Stimulated activated CD4-positive, alpha-beta T cell treated with anti-CD3 and anti-CD28 coated beads, Interleukin-4, amount 100 ng/mL, for 4 hours (primary cell): ENCODE measurements around the gene NLN.
A peak's percentile ranks its signal among the peaks of the same experiment; 100 is the strongest.
"Not testable (repeated sequence)": the region's sequence is repeated elsewhere in the genome, so short reads cannot be mapped to it uniquely, and the experiment has no call there.

Source experiments
- DNase-seq, 2 experiments: peaks; one replicate each; pipeline ENCODE4 v3.0.0-alpha.2; 2020

Gene NLN

DNA sequence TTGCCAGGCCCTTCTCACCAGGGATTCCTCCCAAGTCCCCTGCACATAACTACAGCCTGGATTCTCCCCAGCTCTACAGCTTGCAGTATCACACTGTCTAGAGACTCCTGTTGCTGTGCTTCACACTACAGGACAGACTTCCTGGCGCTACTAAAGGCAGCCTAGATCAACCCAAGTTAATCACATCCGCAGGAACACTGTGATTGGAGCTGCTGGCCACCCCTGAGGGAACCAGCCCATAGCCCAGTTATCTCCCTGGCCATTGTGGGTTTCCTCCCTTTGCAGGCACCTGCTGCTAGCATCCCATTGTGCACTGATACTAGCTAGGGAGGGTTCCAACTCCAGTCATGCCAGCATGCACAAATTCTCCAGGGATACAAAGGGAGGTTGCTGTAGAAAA is 53.5 kb downstream of the NLN start:
- DNase-seq = no peak

DNA sequence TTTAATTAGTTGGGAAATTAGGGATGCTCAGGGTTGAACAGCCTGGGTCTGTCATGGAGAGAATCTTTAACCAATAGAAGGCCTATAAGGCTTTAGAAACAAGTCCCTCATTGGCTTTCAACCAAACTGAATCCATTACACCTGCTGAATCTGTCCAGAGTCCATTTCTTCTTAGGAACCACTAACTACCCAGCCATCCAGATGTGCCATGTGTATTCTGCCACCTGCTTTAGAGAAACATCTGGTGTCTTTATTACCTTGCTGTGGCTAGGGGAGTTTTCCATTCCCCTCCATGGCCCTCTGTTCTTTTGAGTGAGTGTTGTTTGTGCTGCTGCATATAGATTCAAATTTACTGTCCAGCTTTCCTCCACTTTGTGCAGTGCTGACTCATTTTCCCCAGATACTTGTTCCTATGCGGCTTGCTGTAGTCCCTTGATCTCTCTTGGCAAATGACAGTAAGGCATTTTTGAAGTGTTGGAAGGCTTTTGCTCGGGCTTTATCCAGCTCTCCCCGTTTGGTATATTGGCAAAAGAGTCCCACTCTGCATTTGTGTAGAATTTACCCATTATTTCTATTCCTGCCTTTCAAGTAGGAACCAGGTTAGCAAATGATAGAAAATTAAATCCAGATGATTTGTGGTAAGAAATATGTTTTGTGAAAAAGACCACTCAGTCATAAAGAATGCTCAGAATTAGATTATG is 54.6 kb downstream of the NLN start:
- DNase-seq = no peak

DNA sequence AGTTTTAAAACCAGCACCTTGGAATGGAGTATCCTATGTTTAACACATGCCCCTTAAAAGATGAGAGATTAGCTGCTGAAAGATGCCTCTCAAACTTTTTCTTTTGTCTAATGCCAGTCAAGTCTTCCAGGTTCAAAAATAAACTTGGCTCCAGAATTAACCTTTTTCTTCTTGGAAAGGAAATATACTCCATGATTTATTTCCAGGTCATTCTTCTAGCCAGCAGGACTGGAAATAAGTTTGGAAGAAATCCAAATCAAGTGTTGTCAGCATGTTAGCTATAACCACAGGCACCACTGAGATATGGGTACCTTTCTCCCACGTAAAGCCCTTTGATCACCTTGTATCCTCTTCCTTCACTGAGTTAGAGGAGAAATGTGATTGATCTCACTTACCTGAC is 56.1 kb downstream of the NLN start:
- DNase-seq = no peak

DNA sequence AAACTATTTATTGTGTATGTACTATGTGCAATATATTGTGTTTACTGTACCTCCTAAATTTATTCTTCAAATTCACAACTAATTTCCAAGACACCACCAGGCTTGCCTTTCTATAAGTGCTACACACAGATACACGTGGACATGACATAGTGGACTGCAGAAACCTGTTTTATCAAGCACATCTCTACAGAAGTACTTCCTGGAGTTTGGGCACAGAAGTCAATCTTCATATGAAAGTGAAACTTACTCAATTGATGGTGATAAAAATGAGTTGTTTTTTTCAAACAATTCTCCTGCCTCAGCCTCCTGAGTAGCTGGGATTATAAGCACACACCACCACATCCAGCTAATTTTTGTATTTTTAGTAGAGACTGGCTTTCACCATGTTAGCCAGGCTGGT is 57.6 kb downstream of the NLN start:
- DNase-seq = no peak

DNA sequence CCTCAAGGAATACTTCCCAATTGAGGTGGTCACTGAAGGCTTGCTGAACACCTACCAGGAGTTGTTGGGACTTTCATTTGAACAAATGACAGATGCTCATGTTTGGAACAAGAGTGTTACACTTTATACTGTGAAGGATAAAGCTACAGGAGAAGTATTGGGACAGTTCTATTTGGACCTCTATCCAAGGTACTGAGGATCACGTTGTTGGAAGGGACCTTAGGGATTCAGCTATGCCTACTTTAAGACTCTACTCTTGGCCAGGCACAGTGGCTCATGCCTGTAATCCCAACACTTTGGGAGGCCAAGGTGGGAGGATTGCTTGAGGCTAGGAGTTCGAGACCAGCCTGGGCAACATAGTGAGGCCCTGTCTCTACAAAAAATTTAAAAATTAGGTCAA is 66.3 kb downstream of the NLN start:
- not testable (repeated sequence) for DNase-seq

DNA sequence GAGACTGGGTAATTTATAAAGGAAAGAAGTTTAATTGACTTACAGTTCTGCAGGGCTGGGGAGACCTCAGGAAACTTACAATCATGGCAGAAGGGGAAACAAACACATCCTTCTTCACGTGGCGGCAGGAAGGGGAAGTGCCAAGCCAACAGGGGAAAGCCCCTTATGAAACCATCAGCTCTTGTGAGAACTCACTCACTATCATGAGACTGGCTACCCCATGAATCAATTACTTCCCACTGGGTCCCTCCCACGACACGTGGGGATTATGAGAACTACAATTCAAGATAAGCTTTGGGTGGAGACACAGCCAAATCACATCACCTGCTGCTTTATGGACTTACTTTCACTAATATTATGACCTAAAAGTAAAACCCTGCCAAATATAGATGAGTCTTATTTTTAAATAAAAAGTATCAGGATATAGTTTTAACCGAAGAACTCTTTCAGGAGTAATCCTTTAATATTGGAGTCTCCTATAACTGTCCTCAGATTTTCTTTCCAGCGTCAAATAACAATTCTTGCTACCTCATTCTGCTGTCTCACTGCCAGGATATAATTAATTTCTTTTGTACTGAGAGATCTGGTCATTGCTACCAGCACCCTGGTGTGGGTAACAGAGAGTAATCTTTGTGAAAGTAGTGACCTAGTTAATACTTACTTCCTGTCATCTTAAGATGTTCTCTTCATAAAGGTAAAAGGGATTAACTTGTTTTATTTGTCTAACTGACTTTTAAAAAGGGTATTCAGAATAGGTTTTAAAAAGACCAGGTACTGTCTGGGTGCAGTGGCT is 68.6 kb downstream of the NLN start:
- peak in 1 of 2 experiments; percentile 58 for DNase-seq

DNA sequence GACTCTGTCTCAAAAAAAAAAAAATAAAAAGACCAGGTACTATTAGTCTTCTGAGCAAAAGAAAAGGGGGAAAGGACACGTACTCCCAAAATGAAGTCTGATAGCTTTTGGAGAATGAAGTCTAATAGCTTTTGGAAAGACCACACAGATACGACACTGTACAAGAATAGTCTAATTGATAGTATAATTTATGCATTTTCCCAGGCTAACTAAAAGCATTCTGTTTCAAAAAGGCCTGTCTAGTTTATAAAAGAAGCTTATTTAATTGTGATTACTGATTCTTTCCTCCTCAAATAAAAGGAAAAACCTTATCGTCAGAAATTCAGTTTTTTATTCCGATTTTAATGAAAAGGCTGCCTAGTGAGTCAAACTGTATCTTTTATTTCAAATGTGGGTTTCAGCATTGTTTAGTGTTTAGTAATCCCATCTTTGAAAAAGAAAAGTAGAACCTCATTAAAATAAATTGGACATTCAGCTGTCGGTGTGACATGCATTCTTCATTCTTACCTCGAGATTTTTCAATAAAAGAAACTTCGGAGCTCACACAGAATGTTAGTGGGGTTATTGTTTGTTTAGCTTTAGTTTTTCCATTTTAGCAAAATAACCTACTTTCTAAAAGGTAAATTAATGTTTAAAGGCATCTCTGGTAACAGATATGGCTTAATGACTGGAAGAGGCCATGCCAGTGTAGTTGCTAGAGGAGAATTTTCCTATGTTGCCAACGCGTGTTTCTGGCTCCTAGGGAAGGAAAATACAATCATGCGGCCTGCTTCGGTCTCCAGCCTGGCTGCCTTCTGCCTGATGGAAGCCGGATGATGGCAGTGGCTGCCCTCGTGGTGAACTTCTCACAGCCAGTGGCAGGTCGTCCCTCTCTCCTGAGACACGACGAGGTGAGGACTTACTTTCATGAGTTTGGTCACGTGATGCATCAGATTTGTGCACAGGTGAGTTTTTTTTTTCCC is 70.0 kb downstream of the NLN start:
- no peak for DNase-seq

DNA sequence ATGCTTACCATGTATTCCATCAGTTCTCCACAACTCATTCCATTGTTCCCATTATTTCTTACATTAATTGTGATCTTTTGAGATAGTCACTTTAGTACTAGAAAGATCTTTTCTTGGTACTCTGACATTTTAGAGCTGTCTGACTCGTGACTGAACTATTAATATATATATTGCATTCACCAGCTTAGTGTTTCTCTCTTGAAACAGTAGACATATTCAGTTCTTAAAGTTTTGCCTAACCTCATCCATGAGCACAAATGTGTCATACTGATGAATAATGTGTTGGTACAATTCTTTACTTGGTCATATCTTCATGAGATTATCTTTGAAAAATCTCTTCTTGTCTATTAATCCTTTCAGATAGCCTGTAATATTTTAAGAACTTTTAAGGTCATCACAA is 74.3 kb downstream of the NLN start:
- no peak for DNase-seq

DNA sequence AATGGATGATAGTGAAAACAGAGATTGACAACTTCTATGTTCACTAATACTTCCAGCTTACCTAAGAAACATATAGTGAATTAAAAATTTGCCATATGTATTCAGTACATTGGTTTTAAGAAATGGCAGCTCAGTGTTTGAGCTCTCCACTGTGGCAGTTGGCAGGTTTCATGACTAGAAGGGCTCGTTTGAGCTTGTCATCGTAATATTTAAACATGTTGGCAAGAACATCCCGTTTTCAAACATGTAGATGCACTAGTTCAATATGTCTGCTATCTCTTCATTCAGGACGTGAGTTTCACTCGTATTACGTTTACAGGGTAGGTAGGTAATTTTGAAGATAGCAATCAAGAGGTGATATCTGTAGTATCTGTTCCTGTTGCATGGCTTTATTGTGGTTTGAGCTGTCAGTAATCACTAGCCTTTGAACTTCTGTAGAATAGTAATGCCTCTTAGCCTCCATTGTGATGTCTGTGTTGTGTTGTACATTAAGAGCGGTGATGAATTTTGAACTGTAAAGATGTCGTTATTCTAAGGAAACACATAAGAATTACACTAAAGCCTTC is 74.8 kb downstream of the NLN start:
- DNase-seq = no peak

DNA sequence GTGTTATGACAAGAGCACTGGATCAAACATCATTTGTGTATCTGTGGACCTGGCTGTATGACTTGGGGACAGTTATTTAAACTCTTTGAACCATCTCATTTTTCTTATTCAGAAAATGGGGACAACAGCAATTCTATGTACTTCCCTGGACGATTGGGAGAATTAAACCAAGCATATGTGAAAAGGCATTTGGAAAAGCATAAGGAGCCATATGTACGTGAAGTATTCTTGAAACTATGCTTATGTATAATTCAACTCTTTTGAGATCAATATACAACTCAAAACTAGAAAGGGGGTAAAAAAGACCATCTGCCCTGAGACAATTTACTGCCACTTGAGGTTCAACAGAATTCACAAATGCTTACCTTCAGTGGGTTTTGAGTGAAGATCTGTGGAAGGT is 75.5 kb downstream of the NLN start:
- DNase-seq = no peak

DNA sequence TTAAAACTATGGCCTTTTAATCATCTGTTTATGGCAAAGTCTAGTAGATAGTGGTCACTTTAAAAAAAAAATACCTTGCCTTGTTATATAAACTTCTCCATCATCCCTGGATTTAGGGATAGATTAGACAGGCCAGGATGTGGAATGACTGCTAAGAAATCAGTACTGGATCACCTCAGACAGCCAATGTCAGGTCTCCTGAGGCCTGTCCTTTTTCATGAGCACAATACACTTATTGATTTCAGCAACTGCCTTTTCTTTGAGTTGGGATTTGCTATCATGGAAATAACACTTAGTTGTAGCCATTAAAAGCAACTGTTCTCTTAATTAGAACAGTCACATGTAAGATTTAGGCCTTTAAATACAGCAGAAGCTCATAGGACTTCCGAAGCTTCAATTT is 77.9 kb downstream of the NLN start:
- DNase-seq = no peak

DNA sequence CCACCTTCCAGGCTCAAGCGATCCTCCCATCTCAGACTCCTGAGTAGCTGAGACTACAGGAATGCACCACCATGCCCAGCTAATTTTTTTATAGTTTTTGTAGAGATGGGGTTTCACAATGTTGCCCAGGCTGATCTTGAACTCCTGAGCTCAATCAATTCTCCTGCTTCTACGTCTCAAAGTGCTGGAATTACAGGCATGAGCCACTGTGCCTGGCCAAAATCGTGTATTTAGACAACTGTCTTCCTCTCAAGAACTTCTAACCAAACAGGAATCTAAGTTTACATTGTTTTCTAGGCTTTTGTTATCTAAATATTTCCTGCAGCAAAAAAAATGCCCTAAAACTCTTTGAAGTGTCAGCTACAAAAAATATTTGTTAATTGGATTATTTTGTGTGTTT is 78.8 kb downstream of the NLN start:
- DNase-seq = no peak

DNA sequence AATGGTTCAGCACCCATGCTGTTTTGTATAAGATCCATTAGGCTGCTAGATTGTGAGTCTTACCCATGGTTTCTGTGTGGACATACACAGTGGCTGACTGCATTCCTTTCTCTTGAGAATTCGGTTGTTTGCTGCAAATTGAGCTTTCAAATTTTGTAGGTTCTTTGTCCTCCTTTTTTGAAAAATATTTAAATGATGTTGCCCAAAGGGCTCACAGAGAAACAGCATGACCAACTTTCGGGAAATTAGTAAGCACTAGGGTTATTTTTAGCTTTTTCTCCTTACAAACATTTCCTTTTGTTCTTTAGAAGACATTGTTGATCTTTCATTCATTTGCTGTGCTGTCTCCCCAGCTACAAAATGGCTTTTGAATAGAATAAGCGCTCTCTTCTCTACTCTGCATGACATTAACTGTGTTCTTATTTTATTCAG is 79.4 kb downstream of the NLN start:
- DNase-seq = no peak

DNA sequence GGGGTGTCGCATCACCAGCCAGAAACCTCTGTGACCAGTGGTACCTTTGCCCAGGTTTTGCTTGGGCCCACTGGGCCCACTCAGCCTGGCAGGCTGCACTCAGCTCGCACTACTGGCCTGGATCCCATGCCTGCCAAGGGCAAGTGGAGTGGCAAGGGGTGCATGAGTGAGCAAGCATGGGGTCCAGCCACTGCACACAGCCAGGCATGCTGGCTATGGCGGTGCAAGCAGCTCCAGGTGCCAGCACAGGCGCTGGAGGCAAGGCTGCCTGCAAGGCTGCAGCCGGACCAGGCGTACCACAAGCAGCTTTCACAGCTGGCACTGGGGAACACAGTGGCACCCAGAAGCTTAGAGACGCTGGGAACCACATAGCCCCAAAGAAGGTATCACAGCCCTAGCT is 80.1 kb downstream of the NLN start:
- no peak for DNase-seq

DNA sequence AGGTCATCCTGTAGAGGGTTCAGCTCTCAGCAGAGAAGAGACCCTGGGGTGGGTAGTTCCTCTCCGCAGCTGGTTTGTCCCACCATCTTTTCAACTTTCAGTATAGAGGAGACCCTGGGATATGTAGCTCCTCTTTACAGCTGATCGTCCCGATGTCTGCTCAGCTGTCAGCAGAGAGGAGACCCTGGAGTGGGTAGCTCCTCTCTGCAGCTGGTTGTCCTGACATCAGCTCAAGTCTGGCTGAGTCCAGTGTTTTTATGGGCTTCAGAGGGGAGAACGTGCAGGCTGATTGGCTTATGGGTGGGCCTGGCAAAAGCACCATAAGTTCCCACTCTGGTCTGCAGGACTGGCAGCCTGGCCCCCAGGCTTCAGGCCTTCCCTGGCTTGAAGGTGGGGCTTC is 80.8 kb downstream of the NLN start:
- DNase-seq = no peak

DNA sequence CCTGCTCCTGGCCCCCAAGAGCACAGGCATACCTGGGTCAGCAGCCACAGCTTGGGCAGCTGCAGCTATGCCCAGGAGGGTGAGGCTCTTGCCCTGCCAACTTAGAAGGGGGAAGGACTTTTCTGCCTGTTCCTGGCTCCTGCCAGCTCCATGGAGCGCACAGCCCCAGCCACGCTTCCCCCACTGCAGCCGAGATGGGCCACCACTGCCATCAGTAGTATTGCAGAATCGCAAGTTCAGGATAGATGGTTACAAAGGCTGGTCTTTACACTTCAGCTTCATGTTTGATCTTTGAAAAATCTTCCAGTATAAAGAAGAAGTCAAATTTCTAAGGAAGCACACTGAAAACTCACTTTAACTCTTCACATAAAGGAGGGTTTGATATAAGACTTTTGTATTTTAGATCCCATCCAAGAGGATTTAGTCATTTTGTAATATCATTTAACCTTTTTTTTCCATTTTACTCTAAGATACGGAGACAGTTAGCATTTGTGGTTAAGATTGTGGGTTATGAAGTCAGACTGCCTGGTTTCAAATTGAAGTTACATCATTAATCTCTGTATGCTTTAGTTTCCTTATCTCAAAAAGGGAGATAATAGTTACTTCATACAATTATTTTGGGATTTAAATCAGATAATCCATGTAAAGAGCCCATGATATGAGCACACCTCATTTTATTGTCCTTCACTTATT is 81.8 kb downstream of the NLN start:
- no peak for DNase-seq

DNA sequence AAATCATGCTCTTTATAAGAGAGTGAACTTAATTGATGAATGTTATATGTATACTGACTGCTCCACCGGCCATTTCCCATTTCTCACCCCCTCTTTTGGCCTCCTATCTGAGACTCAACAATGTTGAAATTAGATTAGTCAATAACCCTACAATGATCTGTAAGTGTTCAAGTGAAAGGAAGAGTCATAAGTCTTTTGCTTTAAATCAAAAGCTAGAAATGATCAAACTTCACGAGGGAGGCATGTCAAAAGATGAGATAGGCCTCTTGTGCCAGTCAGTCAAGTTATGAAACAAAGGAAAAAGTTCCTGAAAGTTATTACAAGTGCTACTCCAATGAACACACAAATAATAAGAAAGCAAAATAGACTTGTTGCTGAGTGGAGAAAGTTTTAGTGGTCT is 83.1 kb downstream of the NLN start:
- no peak for DNase-seq

DNA sequence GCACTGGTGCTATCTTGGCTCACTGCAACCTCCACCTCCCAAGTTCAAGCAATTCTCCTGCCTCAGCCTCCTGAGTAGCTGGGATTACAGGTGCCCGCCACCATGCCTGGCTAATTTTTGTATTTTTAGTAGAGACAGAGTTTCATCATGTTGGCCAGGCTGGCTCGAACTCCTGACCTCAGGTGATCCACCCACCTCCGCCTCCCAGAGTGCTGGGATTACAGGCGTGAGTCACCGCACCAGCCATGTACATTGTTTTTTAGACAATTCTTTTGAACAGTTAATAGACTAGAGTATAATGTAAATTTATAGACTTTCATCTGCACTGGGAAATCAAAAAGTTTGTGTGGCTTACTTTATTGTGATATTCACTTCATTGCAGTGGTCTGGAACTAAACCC is 85.5 kb downstream of the NLN start:
- not testable (repeated sequence) for DNase-seq

DNA sequence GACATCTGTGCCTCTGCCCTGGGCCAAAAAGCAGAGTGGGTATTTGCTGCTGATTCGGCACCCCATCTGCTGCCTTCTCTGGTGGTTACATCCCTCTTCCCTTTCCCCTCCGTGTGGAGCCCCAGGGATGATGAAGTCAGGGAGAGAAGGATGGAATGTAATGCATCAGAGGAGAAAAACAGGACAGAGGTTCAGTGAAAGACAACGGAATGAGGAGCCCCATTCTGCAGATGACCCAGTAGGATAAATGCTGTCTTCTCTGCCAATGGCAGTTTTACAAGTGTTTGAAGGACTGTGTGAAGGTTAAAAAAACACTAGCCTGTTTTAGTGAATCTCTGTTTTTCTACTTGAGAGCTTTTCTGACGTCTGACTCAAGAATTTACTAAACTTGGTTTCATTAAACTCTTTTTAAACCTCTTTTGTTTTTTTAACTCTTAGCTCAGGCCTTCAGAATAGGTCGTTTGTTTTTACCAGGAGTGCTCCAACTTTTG is 86.3 kb downstream of the NLN start:
- DNase-seq = no peak

DNA sequence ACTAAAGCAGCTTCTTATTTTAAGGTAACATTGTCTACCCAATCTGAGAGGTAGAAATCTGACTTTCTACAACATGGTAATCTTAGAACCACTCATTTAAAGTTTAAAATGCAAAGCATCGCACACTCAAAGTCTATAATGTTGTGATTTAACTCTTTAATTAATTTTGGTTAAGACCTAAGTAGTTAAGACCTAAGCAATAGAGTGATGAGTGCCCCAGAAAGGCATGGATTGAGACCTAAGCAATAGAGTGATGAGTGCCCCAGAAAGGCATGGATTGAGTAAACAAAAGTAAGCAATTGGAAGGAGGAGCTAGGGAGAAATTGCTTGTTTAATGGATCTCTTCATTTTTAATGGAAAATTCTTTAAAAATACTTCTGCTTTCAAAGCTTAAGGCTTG is 86.8 kb downstream of the NLN start:
- DNase-seq = no peak

DNA sequence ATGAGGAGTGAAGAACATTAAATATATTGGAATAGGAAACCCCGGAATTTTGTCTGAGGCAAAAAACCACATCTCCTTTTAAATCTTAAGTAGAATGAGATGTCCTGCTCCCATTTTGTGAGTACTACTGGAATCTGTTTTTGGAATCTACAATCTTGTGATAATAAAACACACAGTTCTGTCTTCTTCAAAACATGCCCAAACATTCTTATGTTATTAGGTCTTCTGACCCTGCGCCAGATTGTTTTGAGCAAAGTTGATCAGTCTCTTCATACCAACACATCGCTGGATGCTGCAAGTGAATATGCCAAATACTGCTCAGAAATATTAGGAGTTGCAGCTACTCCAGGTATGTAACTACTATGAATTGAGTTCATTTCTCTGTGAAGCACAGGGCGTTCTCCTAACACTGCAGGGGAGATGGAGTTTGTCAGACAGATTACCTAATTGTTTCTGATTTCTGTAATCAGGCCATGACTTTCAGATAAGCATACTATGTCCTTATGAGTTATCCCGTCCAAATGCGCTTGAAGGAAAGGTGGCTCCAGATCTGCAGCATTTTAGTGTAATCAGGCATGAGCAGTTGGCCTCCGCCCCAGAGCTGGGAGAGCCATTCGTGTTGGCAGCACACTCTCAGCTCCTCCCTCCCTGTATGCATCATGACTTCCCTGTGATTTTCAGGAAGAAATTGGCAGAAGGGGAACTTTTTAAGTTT is 88.0 kb downstream of the NLN start:
- no peak for DNase-seq

DNA sequence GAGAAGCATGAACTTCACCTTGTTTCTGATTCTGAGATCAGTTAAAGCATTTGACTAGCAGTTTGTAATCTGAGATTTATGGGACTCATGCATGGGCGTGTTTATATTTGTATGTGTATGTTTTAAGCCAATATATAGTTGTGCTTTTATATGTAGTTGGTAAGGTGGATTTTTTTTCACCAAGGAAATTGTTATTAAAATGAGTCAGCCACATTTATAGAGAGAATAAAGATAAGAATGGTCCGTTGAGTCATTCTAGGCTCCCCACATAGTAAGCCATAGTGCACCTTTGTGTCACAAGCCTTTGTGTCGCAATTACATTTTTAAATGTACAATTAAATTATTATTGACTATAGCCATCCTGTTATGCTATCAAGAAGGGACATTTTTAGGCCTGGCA is 89.0 kb downstream of the NLN start:
- no peak for DNase-seq
